ENCODE results near the gene PDE7B. TPM values are rescaled to one million over a fixed set of nuclear protein-coding genes. Genes with fewer than 3 reads are reported as not detected.

PDE7B gene
- polyA plus RNA-seq, 1 of the 3 experiments (the other 2 are of a cell fraction) = 1.9 TPM

DNA sequence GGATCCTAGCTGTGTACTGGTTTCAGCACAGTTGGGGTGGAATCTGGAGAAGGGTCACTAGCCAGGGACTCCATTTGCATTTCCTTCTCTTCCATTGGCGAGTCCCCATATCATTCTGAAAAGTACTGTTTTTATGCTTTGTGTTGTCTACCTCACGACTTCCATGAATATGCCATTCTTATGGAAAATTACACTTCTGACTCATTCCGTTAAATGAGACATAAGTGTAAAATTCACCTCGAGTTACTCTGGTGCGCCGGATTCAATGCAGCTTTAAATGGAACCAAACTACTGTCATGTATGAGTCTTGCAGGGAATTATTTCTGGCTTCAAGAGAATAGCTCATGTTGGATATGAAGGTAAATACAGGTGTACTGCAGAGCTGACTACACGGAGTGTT is 99.2 kb downstream of the PDE7B start (continued):
- TF ChIP-seq CTCF (IDR thresholded peaks at IDR 0.05) (no peak), YY1 (IDR thresholded peaks at IDR 0.05; ENCODE audit: low read depth) (no peak), RAD21 (IDR thresholded peaks at IDR 0.05; ENCODE audit: low read length) (no peak)

GRCh38 chr6:135951169-135951568 is 99.7 kb downstream of the PDE7B start:
- ChIA-PET POLR2A (no interaction called here), CTCF (no interaction called here)
- DNase-seq = no peak
- Histone ChIP-seq H3K36me3 (replicated peaks in 1 of 2; ENCODE audit: control insufficient read depth in 1 of 2, insufficient read depth in 2 of 2, low read length in 1 of 2) (no peaks in the 10 kb centered on the region), H3K27ac (ENCODE audit: low read depth in 2 of 2, low read length in 1 of 2) (no peak overlapping the region), H3K9ac (no peak overlapping the region), H3K27me3 (ENCODE audit: insufficient read depth) (no peaks in the 10 kb centered on the region), H2AFZ (ENCODE audit: low read depth) (no peak overlapping the region), H3K4me1 (ENCODE audit: control insufficient read depth in 1 of 2, insufficient read depth in 2 of 2, low read depth in 1 of 2, low read length in 1 of 2) (no peaks in the 10 kb centered on the region; a peak in 1 of 4 replicates), H4K20me1 (ENCODE audit: insufficient read depth) (no peaks in the 10 kb centered on the region), H3K9me2 (no peaks in the 10 kb centered on the region), H3F3A (replicated peaks; ENCODE audit: insufficient read depth) (no peaks in the 10 kb centered on the region), H3K4me3 (ENCODE audit: low read depth in 2 of 2, low read length in 1 of 2) (no peak overlapping the region), H3K9me3 (no peaks in the 10 kb centered on the region), H3K79me2 (ENCODE audit: insufficient read depth) (no peaks in the 10 kb centered on the region), H3K4me2 (no peak overlapping the region)
- TF ChIP-seq NRF1 (IDR thresholded peaks at IDR 0.05; ENCODE audit: low read depth, low read length) (no peak), JUND (IDR thresholded peaks at IDR 0.05) (no peak), POLR2AphosphoS5 (IDR thresholded peaks at IDR 0.05; ENCODE audit: low read depth, low read length) (no peak), NFIC (IDR thresholded peaks at IDR 0.05; ENCODE audit: borderline replicate concordance) (no peak), TEAD4 (IDR thresholded peaks at IDR 0.05; ENCODE audit: borderline replicate concordance, insufficient read depth) (no peak), SIN3A (IDR thresholded peaks at IDR 0.05; ENCODE audit: borderline replicate concordance, low read depth, low read length) (no peak), FOSL2 (IDR thresholded peaks at IDR 0.05; ENCODE audit: borderline replicate concordance, low read depth) (no peak), RFX5 (IDR thresholded peaks at IDR 0.05; ENCODE audit: low read length) (no peak), GATA2 (CRISPR knock-in tag; IDR thresholded peaks at IDR 0.05) (no peak), RAD21 (IDR thresholded peaks at IDR 0.05; ENCODE audit: low read length) (no peak), RXRA (IDR thresholded peaks at IDR 0.05; ENCODE audit: borderline replicate concordance, low read depth) (no peak)
- TF ChIP-seq, protein P1, sequence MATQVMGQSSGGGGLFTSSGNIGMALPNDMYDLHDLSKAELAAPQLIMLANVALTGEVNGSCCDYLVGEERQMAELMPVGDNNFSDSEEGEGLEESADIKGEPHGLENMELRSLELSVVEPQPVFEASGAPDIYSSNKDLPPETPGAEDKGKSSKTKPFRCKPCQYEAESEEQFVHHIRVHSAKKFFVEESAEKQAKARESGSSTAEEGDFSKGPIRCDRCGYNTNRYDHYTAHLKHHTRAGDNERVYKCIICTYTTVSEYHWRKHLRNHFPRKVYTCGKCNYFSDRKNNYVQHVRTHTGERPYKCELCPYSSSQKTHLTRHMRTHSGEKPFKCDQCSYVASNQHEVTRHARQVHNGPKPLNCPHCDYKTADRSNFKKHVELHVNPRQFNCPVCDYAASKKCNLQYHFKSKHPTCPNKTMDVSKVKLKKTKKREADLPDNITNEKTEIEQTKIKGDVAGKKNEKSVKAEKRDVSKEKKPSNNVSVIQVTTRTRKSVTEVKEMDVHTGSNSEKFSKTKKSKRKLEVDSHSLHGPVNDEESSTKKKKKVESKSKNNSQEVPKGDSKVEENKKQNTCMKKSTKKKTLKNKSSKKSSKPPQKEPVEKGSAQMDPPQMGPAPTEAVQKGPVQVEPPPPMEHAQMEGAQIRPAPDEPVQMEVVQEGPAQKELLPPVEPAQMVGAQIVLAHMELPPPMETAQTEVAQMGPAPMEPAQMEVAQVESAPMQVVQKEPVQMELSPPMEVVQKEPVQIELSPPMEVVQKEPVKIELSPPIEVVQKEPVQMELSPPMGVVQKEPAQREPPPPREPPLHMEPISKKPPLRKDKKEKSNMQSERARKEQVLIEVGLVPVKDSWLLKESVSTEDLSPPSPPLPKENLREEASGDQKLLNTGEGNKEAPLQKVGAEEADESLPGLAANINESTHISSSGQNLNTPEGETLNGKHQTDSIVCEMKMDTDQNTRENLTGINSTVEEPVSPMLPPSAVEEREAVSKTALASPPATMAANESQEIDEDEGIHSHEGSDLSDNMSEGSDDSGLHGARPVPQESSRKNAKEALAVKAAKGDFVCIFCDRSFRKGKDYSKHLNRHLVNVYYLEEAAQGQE (IDR thresholded peaks at IDR 0.05; ENCODE audit: low read depth, low read length) = no peak
- TF ChIP-seq, protein P2, sequence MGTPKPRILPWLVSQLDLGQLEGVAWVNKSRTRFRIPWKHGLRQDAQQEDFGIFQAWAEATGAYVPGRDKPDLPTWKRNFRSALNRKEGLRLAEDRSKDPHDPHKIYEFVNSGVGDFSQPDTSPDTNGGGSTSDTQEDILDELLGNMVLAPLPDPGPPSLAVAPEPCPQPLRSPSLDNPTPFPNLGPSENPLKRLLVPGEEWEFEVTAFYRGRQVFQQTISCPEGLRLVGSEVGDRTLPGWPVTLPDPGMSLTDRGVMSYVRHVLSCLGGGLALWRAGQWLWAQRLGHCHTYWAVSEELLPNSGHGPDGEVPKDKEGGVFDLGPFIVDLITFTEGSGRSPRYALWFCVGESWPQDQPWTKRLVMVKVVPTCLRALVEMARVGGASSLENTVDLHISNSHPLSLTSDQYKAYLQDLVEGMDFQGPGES (IDR thresholded peaks at IDR 0.05; ENCODE audit: low read depth, low read length) = no peak
- 79% methylated on average over 1 of the region's 1 CpG for WGBS (ENCODE audit: low lambda C conversion rate)

Data from SK-N-SH (cell line).